Suprapubic skin (tissue), 4 donors: ENCODE results near the gene JAZF1. TPM values are rescaled to one million over a fixed set of nuclear protein-coding genes. Genes with fewer than 3 reads are reported as not detected.

Experiments used
- DNase-seq, 2 donors: peaks; one replicate each; pipeline ENCODE4 v3.0.0-alpha.2; 2019; ENCODE audit warnings: low spot score in 2 of 2
- H3K27ac ChIP-seq: fragments of 200-600 bp; sonication (generic); one replicate; pipeline ENCODE4 v1.5.1; 2019
- H3K27me3 ChIP-seq: fragments of 200-600 bp; sonication (generic); one replicate; pipeline ENCODE4 v1.5.1; 2019
- H3K36me3 ChIP-seq: fragments of 200-600 bp; sonication (generic); one replicate; pipeline ENCODE4 v1.5.1; 2019
- H3K4me1 ChIP-seq: fragments of 200-600 bp; sonication (generic); one replicate; pipeline ENCODE4 v1.5.1; 2019
- H3K4me3 ChIP-seq: fragments of 200-600 bp; sonication (generic); one replicate; pipeline ENCODE4 v1.5.1; 2019; ENCODE audit warnings: mild to moderate bottlenecking
- H3K9me3 ChIP-seq: fragments of 200-600 bp; sonication (generic); one replicate; pipeline ENCODE4 v1.5.1; 2019
- EP300 ChIP-seq: sonication (generic); formaldehyde crosslinking; IDR thresholded peaks from one replicate; pipeline ENCODE4 v1.6.1; 2017; ENCODE audit warnings: antibody characterized with exemption
- POLR2A ChIP-seq, 2 donors: fragments of 450-650 bp; IDR thresholded peaks; one replicate each; pipeline ENCODE4 v1.6.1; 2017; ENCODE audit warnings: antibody characterized with exemption in 2 of 2, mild to moderate bottlenecking in 2 of 2, moderate library complexity in 2 of 2
- POLR2AphosphoS5 ChIP-seq, 3 donors: sonication (generic); formaldehyde crosslinking; IDR thresholded peaks; one replicate each; pipeline ENCODE4 v1.6.1; 2017; ENCODE audit warnings: antibody characterized with exemption in 3 of 3
- WGBS: methylation state at CpG from one replicate; pipeline ENCODE4 v1.1.5; 2018; 5-methylcytosine and 5-hydroxymethylcytosine counted together
- total RNA-seq, 4 donors: library from RNA; depleted of rRNA; stranded (reverse); fragments of >200 nt; gene quantifications; one replicate each; pipeline ENCODE4 v1.1.0, GENCODE V29; 2016
- TF ChIP-seq, protein P1 (sequence below), 2 donors: fragments of 200-600 bp in 1 of 2; fragments of 450-650 bp in 1 of 2; sonication (generic) in 1 of 2; IDR thresholded peaks; one replicate each; pipeline ENCODE4 v1.5.1; 2016 to 2019; ENCODE audit warnings: antibody characterized with exemption in 2 of 2, mild to moderate bottlenecking in 1 of 2, moderate library complexity in 1 of 2

JAZF1 gene
- total RNA-seq, 4 donors from 2014 or later: 5.0 to 8.4 (median 7.4) TPM

DNA sequence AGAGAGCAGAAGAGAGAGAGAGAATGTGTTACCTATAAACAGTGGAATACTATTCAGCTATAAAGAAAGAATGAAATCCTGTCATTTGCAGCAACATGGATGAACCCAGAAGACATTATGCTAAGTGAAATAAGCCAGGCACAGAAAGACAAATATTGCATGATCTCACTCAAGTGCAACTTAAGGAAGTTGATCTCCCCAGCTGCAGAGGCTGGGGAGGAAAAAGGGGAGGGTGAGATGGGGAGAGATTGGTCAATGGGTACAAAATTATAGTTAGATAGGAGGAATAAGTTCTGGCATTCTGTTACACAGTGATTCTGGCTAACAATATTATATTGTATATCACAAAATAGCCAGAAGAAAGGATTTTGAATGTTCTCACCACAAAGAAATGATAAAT is 11.2 kb upstream of the JAZF1 start:
- H3K9me3 ChIP-seq: no peaks in the 10 kb centered on the region
- no peak overlapping the region for H3K27ac ChIP-seq
- no peaks in the 10 kb centered on the region for H3K4me1 ChIP-seq
- H3K4me3 ChIP-seq: no peak overlapping the region
- no peaks in the 10 kb centered on the region for H3K27me3 ChIP-seq
- no peak for DNase-seq
- no peaks in the 10 kb centered on the region for H3K36me3 ChIP-seq
- TF ChIP-seq POLR2A (IDR thresholded peaks at IDR 0.05): no peak
- TF ChIP-seq POLR2AphosphoS5 (IDR thresholded peaks at IDR 0.05): no peak
- no peak for TF ChIP-seq EP300
- TF ChIP-seq, protein P1, sequence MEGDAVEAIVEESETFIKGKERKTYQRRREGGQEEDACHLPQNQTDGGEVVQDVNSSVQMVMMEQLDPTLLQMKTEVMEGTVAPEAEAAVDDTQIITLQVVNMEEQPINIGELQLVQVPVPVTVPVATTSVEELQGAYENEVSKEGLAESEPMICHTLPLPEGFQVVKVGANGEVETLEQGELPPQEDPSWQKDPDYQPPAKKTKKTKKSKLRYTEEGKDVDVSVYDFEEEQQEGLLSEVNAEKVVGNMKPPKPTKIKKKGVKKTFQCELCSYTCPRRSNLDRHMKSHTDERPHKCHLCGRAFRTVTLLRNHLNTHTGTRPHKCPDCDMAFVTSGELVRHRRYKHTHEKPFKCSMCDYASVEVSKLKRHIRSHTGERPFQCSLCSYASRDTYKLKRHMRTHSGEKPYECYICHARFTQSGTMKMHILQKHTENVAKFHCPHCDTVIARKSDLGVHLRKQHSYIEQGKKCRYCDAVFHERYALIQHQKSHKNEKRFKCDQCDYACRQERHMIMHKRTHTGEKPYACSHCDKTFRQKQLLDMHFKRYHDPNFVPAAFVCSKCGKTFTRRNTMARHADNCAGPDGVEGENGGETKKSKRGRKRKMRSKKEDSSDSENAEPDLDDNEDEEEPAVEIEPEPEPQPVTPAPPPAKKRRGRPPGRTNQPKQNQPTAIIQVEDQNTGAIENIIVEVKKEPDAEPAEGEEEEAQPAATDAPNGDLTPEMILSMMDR (IDR thresholded peaks at IDR 0.05): no peak

- no peak for DNase-seq
- TF ChIP-seq, protein P1 (IDR thresholded peaks at IDR 0.05): no peak
- TF ChIP-seq POLR2AphosphoS5 (IDR thresholded peaks at IDR 0.05) (no peak), EP300 (no peak), POLR2A (IDR thresholded peaks at IDR 0.05) (no peak)
- H3K27me3 ChIP-seq: no peaks in the 10 kb centered on the region
- H3K4me1 ChIP-seq: no peaks in the 10 kb centered on the region
- no peaks in the 10 kb centered on the region for H3K36me3 ChIP-seq
- H3K27ac ChIP-seq: no peak overlapping the region
- H3K9me3 ChIP-seq: no peaks in the 10 kb centered on the region
- WGBS: 97% methylated on average over 2 of the region's 2 CpGs
- H3K4me3 ChIP-seq: no peak overlapping the region
Measured at GRCh38 chr7:28191184-28191583, 10.6 kb upstream of the JAZF1 start.

- TF ChIP-seq, protein P1 (IDR thresholded peaks at IDR 0.05): no peak
- no peak for TF ChIP-seq POLR2A (IDR thresholded peaks at IDR 0.05)
- Histone ChIP-seq H3K27me3 (no peaks in the 10 kb centered on the region), H3K4me3 (no peak overlapping the region), H3K4me1 (no peaks in the 10 kb centered on the region), H3K36me3 (no peaks in the 10 kb centered on the region), H3K9me3 (no peaks in the 10 kb centered on the region), H3K27ac (no peak overlapping the region)
- 52% methylated on average over 5 of the region's 5 CpGs for WGBS
- no peak for DNase-seq
Measured at GRCh38 chr7:28190077-28190710, 9.6 kb upstream of the JAZF1 start.

DNA sequence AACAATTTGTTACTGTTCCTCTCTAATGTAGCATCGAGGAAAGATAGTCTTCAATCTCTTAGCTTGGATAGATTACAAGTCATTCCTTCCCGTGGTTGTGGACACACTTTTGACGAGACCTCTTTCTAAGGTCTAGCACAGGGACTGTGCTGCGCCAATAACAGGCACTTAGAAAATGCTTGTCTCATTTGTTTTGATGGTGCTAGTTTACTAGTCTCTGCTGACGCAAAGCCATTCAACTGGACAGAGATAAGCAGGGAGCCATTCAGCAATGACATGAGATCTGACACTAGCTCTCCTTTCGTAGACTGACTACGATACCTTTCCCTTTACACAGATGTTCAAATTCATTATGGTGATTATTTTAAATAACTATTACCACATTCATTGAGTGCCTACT is 6.4 kb upstream of the JAZF1 start:
- 95% methylated on average over 7 of the region's 7 CpGs for WGBS
- no peak for TF ChIP-seq POLR2AphosphoS5 (IDR thresholded peaks at IDR 0.05)
- TF ChIP-seq, protein P1 (IDR thresholded peaks at IDR 0.05): no peak
- no peak for TF ChIP-seq EP300
- no peak for TF ChIP-seq POLR2A (IDR thresholded peaks at IDR 0.05)
- no peaks in the 10 kb centered on the region for H3K27me3 ChIP-seq
- H3K9me3 ChIP-seq: no peaks in the 10 kb centered on the region
- no peaks in the 10 kb centered on the region for H3K36me3 ChIP-seq
- H3K4me3 ChIP-seq: no peak overlapping the region
- no peak overlapping the region for H3K27ac ChIP-seq
- H3K4me1 ChIP-seq: no peaks in the 10 kb centered on the region
- DNase-seq: no peak

DNA sequence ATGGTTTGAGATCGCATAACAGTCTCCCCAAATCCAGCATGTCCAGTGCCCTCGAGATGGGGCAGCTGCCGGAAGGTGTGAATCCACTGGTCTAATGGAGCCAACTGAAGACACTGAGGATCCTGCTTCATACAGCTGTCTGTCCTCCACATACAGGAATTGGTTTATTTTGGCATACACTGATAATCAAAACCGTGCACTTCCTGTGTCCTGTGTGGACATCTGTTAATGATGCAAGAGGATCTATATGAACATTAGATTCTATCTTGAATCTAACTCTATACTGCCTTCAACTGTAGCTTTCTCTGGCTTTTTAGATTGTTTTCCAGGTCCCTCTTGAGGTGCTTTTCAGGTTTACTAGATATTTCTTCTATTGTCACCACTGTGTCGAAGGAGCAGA is 3.0 kb upstream of the JAZF1 start:
- no peak overlapping the region for H3K4me3 ChIP-seq
- H3K27ac ChIP-seq: no peak overlapping the region
- DNase-seq: no peak
- no peaks in the 10 kb centered on the region for H3K9me3 ChIP-seq
- no peaks in the 10 kb centered on the region for H3K36me3 ChIP-seq
- 78% methylated on average over 5 of the region's 5 CpGs for WGBS
- no peaks in the 10 kb centered on the region for H3K27me3 ChIP-seq
- H3K4me1 ChIP-seq: peaks cover 16% of the 10 kb centered on the region
- TF ChIP-seq, protein P1 (IDR thresholded peaks at IDR 0.05): no peak
- TF ChIP-seq POLR2AphosphoS5 (IDR thresholded peaks at IDR 0.05) (no peak), EP300 (no peak), POLR2A (IDR thresholded peaks at IDR 0.05) (no peak)
